Stimulated activated CD8-positive, alpha-beta memory T cell treated with anti-CD3 and anti-CD28 coated beads, Interleukin-4, amount 100 ng/mL, for 24 hours (primary cell): ENCODE results near the gene ZFP1.

Source experiments
- DNase-seq: peaks from one replicate; pipeline ENCODE4 v3.0.0-alpha.2; 2020; ENCODE audit warnings: low read depth

The ZFP1 gene

GRCh38 chr16:75160386-75160785 is 12.1 kb downstream of the ZFP1 start:
- no peak for DNase-seq

DNA sequence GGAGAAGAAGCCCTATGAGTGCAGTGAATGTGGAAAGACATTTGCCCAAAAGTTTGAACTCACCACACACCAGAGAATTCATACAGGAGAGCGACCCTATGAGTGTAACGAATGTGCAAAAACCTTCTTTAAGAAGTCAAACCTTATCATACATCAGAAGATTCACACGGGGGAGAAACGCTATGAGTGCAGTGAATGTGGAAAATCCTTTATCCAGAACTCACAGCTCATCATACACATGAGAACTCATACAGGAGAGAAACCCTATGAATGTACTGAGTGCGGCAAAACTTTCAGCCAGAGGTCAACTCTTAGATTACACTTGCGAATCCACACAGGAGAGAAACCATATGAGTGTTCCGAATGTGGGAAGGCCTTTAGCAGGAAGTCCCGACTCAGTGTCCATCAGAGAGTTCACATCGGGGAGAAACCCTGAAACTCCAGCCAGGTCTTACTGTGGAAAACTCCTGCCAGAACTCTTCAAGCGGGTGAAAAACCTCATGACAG is 21.6 kb downstream of the ZFP1 start:
- DNase-seq, result no peak

- no peak for DNase-seq
Measured at GRCh38 chr16:75172578-75172977, 24.3 kb downstream of the ZFP1 start.

DNA sequence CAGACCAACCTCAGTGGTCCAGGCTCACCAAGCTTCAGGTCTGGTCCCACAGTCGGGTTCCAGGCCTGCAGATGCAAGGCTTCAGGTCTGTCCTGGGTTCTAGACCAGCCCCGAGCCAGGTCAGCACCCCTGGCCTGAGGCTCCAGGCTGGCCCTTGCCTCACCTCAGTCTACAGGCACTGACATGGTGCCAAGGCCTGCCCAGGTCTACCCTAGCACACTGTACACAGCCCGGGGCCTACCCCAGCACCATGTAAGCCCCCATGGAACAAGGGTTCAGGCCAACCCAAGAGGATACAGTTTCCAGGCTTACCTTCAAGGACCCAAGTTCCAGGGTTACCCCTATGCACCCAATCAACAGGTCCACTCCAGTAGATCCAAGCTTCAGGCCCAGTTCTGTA is 26.8 kb downstream of the ZFP1 start:
- no peak for DNase-seq

DNA sequence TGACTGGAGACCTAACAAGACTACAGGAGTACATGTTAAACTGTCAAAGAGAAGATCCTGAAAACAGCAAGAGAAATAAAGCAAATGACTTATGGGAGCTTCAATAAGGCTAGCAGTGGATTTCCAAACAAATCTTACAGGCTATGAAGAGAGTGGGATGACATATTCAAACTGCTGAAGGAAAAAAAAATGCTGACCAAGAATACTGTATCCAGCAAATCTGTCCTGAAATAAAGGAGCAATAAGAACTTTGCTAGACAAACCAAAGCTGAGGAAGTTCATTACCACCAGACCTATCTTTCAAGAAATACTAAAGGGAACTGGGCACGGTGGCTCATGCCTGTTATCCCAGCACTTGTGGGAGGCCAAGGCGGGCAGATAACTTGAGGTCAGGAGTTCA is 28.6 kb downstream of the ZFP1 start:
- DNase-seq, result no peak

DNA sequence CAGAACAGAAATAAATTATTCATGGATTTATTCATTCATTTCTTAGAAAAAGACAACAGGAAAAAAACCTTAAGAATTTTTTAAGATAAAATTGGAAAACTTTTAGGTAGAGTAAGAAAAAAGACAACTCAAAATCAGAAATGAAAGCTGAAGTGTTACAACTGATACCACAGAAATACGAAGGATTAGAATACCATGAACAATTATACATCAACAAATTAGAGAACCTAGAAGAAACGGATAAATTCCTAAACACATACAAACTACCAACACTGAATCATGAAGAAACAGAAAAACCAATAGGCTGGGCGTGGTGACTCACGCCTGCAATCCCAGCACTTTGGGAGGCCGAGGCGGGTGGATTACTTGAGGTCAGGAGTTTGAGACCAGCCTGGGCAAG is 30.9 kb downstream of the ZFP1 start:
- no peak for DNase-seq

GRCh38 chr16:75181630-75182029 is 33.3 kb downstream of the ZFP1 start:
- DNase-seq, result no peak

GRCh38 chr16:75188832-75189477 is 40.6 kb downstream of the ZFP1 start:
- DNase-seq, result no peak

- no peak for DNase-seq
Measured at GRCh38 chr16:75189638-75190245, 41.4 kb downstream of the ZFP1 start.

- DNase-seq, result no peak
Measured at GRCh38 chr16:75192606-75193264, 44.4 kb downstream of the ZFP1 start.

DNA sequence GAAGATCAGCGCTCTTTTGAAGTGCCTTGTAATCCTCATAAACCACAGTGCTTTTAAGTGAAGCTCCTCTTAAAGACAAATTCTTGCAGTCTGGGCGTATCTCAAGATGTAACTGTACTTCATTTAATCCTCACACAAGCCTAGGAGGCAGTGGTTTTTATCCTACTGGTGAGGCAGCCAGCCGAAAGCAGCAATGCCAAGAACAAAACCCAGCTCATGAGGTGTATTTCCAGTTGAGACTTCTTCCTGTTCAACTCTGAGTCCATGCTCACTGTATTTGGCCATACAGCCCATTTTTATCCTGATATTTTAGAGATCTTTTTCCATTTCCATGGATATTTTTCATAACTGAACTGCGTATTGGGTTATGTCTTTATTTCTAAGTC is 44.9 kb downstream of the ZFP1 start:
- no peak for DNase-seq

- no peak for DNase-seq
Measured at GRCh38 chr16:75193730-75194444, 45.6 kb downstream of the ZFP1 start.

- DNase-seq, result no peak
Measured at GRCh38 chr16:75195811-75196790, 47.8 kb downstream of the ZFP1 start.

DNA sequence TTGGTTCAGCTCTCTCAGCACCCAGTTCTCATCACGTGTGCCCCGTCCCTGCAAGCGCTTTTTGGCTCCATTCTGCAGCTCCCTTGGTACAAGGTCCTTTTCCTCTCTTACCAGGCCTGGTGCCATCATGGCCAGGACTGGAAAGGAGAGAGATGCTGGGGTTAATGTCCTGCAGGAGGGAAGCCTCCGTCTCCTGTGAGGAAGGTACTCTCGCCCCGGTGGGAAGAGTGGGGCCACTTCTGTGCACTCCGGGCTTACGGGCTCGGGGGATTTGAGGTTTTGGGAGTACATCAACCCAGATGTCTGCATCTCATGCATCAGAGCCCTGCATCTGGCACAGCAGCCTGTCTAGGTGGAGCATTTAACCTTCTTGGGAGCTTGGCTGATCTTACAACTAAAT is 48.5 kb downstream of the ZFP1 start:
- DNase-seq, result no peak

DNA sequence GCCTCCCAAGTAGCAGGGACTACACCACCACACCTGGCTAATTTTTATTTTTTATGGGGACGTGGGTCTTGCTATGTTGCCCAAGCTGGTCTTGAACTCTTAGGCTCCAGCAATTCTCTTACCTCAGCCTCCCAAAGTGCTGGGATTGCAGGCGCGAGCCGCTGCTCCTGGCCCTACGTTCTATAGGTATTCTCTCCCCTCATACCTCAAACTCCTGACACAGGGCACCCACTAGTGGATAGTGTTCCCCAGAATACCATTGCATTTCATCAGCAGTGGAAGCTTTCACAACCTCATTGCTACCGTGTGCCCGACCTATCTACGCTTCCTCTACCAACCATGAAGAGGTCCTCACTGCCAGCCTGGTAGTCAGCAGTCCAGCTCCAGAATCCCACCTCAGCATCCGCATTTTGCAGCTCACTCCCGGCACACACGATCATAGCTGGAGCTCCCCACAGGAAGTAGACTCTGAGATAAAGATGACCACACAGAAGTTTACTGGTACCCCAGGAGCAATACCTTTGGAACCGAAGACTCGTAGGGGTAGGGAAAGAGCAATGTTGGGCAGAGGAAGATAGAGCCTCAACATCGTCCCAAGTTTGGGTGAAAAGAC is 49.3 kb downstream of the ZFP1 start:
- DNase-seq, result no peak

- no peak for DNase-seq
Measured at GRCh38 chr16:75198135-75198600, 49.8 kb downstream of the ZFP1 start.

- no peak for DNase-seq
Measured at GRCh38 chr16:75202069-75202590, 53.8 kb downstream of the ZFP1 start.

- DNase-seq, result no peak
Measured at GRCh38 chr16:75203096-75203495, 54.8 kb downstream of the ZFP1 start.

DNA sequence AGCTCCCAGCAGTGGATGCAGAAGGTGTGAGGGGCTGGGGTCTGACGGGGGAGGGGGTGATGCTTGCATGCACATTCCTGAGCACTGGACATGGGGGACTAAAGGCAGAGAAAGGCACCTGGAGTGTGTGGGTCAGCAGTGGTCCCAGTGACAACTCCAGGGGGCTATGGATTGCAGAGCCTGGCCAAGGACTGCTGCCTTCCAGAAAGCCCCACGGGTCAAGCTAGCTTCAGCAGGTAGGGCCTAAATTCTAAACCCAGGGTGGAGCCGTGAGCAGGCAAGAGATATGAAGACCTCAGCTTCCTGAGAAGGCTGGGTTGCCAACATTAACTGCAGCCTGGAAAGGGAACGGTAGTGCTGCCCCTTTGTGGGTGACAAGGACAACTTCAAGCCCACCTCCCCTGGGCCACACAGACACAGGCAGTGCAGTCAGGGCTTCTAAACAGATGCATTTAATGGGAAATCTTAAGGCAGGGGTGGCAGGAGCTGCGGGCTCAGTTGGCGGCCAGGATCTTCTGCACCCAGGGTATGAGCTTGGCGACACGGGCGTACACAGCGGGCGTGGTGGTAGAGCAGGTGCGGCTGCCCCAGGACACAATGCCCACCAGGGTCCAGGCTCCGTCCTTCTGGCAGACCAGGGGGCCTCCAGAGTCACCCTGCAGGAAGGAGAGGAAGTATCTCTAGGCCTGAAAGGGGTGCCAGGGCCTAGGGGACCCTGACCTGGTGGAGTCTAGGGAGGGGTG is 55.5 kb downstream of the ZFP1 start:
- DNase-seq, result no peak

DNA sequence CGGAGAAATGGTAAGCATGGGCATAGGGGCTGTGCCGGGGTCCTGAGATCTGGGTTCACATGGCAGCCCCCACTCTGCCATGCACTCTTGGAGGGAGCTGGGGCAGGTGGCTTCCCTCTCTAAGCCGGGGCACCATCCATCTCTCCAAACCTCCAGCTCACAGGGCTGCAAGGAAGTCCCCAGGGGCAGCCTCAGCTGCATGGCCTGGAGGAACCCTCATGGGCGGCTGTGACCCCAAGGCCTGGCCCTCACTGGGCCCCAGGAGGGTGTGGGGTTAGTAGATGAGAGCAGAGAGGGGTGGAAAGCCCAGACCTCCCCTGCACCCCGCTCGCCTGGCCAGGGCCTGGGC is 56.1 kb downstream of the ZFP1 start:
- no peak for DNase-seq
